Fibroblast of pulmonary artery (primary cell): ENCODE data around the gene TPCN2.

Experiments used
- DNase-seq: peaks from one replicate; pipeline ENCODE4 v3.0.0-alpha.2; 2010; ENCODE audit warnings: low read depth
- H3K4me3 ChIP-seq: replicated peaks from 2 replicates; pipeline ENCODE4 v1.5.1; 2011; ENCODE audit warnings: low read depth, mild to moderate bottlenecking, control low read depth, low read length, moderate library complexity
- CTCF ChIP-seq: IDR thresholded peaks from 2 replicates; pipeline ENCODE4 v1.5.1; 2011; ENCODE audit warnings: mild to moderate bottlenecking, control low read depth, low read length, inconsistent platforms; ENCODE audit errors: missing control alignments

Gene TPCN2

GRCh38 chr11:69085490-69086095 is 36.9 kb downstream of the TPCN2 start:
- no peak for DNase-seq
- TF ChIP-seq CTCF = no peak
- no peak overlapping the region for H3K4me3 ChIP-seq

DNA sequence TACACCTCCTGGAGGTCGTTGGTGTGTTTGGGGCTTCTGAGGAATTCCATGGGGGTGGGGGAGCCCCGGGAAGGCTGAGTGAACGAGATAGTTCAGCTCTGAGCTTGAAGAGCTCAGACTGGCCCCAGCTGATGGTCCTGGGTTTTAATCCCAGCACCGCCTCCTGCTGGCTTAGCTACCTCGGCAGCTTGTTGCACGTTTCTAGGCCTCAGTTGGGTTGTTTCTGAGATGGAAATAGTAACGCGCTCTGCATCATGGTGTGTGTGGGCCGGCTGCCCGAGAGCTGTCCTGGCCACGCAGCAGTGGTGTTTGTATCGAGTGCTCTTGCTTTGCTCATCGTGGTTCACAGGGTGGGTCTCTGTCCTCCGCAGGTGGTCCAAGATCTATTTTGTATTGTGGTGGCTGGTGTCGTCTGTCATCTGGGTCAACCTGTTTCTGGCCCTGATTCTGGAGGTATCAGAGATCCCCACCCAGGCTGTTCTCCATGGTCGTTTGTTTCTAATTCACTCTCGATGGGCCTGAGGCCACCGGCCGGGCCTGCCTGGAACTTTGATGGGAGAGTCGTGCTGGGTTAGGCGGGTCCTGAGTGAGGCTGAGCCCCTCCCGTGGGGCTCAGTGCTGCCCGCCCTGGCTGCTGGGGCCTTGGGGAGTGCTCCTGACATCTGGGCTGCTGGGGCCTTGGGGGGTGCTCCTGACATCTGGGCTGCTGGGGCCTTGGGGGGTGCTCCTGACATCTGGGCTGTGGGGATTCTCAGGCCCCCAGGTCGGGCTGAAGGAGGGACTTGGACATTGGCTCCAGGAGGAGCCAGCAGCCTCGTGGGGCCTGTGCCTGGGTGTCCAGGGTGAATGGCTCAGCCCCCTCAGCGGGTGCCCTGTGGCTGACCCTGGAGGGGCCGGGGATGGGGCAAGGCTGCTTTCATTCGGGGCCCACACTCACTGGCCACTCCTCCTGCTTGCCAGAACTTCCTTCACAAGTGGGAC is 37.7 kb downstream of the TPCN2 start:
- H3K4me3 ChIP-seq = no peak overlapping the region
- no peak for DNase-seq
- peak; percentile 4 for TF ChIP-seq CTCF

DNA sequence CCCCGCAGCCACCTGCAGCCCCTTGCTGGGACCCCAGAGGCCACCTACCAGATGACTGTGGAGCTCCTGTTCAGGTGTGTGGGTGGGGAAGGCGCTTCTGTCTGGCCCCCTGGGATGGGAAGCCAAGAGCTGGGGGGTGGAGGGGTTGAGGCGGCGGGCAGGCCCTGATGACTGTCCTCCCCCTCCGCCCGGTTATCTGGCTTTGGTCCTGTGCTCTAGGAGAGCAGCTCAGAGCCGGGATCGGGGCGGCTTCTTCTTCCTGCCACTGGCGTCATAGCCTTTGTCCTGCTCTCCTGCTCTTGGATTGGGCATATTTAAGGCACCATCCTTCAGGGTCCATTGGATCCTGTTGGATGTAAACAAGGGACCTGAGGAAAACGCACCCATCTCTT is 38.4 kb downstream of the TPCN2 start:
- no peak for TF ChIP-seq CTCF
- no peak overlapping the region for H3K4me3 ChIP-seq
- no peak for DNase-seq

GRCh38 chr11:69087811-69088210 is 39.1 kb downstream of the TPCN2 start:
- DNase-seq = no peak
- no peak overlapping the region for H3K4me3 ChIP-seq
- no peak for TF ChIP-seq CTCF

DNA sequence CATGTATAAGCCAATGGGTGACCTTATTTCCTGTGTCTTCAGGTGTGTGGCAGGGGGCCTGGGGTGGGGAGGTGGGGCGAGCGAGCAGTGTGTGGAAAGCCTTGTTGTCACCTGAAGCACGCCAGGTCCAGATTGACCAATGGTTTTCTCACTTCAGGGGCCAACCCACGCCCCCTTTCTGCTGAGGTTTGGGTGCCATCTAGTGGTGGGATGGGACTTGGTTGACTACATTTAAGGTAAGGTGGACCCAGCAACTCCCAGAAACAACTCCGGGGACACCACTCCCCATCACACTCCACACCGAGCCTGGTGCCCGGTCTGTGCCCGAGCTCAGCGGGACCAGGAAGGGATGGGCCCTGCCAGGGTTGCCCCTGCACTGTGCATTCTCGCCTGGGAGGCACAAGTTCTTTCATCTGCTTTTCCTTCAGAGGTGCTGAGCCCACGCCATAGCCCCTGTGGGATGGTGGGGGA is 40.0 kb downstream of the TPCN2 start:
- no peak overlapping the region for H3K4me3 ChIP-seq
- peak; percentile 78 for TF ChIP-seq CTCF
- DNase-seq = peak; percentile 83

DNA sequence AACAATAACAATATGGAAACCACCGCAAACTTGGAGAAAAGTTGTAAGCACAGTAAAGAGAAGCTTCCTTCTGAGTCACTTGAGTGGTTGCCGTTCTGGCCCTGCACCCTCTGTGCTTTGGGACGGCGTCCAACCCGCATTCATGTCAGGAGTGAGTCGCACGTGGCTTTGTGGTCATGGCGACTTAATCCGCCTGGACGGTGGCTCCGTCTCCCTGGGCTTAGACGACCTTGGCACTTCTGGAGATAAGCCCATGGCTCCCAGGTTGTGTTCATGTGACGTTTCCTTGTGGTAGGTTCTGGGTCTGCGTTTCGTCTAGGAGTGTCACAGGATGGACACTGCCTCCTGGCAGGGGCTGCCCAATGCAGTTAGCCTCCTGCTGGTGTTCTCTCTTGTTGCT is 40.5 kb downstream of the TPCN2 start:
- no peak overlapping the region for H3K4me3 ChIP-seq
- peak; percentile 65 for DNase-seq
- no peak for TF ChIP-seq CTCF
